HepG2 (cell line): ENCODE measurements around the gene CADM1. TPM values are rescaled to one million over a fixed set of nuclear protein-coding genes. Genes with fewer than 3 reads are reported as not detected.

Experiments
- ATAC-seq: fragments of 200-7000 bp; cut with Tn5 transposase; 3 replicates; pipeline ENCODE4 v1.9.1; 2020; ENCODE audit warnings: mild to moderate bottlenecking, moderate library complexity
- BruUV-seq: library from RNA; stranded (reverse); fragments of 400-500 nt; replicated peaks from 2 replicates; lab custom pipeline; 2021; lab: Mats Ljungman, UMichigan
- CTCF ChIA-PET: fragments of 300-600 bp; formaldehyde crosslinking; extraction: SDS; loops from one replicate; lab custom pipeline; 2021; ENCODE audit warnings: low total read pairs, inconsistent platforms, low intra/inter-chr PET ratio; lab: Yijun Ruan, JAX
- POLR2A ChIA-PET: fragments of 350-600 bp; sonication (Branson Sonifier 250); formaldehyde crosslinking; loops from one replicate; lab custom pipeline; 2020; ENCODE audit warnings: antibody characterized with exemption, inconsistent platforms; lab: Yijun Ruan, JAX
- DNase-seq: peaks from one replicate; pipeline ENCODE4 v3.0.0-alpha.2; 2015; ENCODE audit warnings: low spot score
- FAIRE-seq: peaks from 3 replicates; lab custom pipeline; 2011; peaks lifted over from hg19 to GRCh38; lab: Jason Lieb, UNC
- H2AFZ ChIP-seq: one replicate; pipeline ENCODE4 v1.6.1; 2011; ENCODE audit warnings: low read length, inconsistent platforms
- H3K27ac ChIP-seq: fragments of 300-600 bp; 3 replicates; pipeline ENCODE4 v1.8.0; 2011; ENCODE audit warnings: mixed run types, mild to moderate bottlenecking, mixed read lengths, low read length, inconsistent platforms; ENCODE audit not compliant: insufficient read depth; ENCODE audit errors: extremely low read length
- H3K27me3 ChIP-seq, 2 experiments: fragments of 200-600 bp in 1 of 2; 2 replicates in 1 of 2; 3 replicates in 1 of 2; pipeline versions ENCODE4 v1.6.0 to v1.8.0; 2011; ENCODE audit warnings: low read length in 2 of 2, mild to moderate bottlenecking in 2 of 2, moderate library complexity in 2 of 2, inconsistent platforms in 1 of 2; ENCODE audit not compliant: insufficient read depth in 2 of 2, control insufficient read depth in 1 of 2
- H3K36me3 ChIP-seq, 2 experiments: fragments of 200-600 bp in 1 of 2; replicated peaks in 1 of 2; 2 replicates in 1 of 2; 3 replicates in 1 of 2; pipeline versions ENCODE4 v1.5.1 to v1.8.0; 2011; ENCODE audit warnings: low read length in 2 of 2, inconsistent platforms in 1 of 2; ENCODE audit not compliant: insufficient read depth in 2 of 2, control insufficient read depth in 1 of 2
- H3K4me1 ChIP-seq: 2 replicates; pipeline ENCODE4 v1.5.1; 2012; ENCODE audit warnings: low read length, inconsistent platforms; ENCODE audit not compliant: insufficient read depth
- H3K4me2 ChIP-seq: 2 replicates; pipeline ENCODE4 v1.6.0; 2011; ENCODE audit warnings: low read depth, low read length, inconsistent platforms
- H3K4me3 ChIP-seq, 3 experiments: fragments of 200-600 bp in 1 of 3; sonication (generic), shearing (Covaris generic) in 1 of 3; replicated peaks in 1 of 3; 2 replicates each; pipeline ENCODE4 v1.5.1; 2011 to 2016; ENCODE audit warnings: low read length in 3 of 3, inconsistent platforms in 2 of 3, low read depth in 2 of 3, mild to moderate bottlenecking in 2 of 3, control low read depth in 1 of 3, mixed read lengths in 1 of 3; ENCODE audit not compliant: insufficient read depth in 1 of 3
- H3K79me2 ChIP-seq: one replicate; pipeline ENCODE4 v1.6.1; 2011; ENCODE audit warnings: low read length, inconsistent platforms; ENCODE audit not compliant: insufficient read depth
- H3K9ac ChIP-seq: 2 replicates; pipeline ENCODE4 v1.6.0; 2011; ENCODE audit warnings: mild to moderate bottlenecking, low read depth, low read length, inconsistent platforms; ENCODE audit not compliant: insufficient read depth
- H3K9me3 ChIP-seq: 2 replicates; pipeline ENCODE4 v1.5.1; 2012; ENCODE audit warnings: mild to moderate bottlenecking, low read length
- H4K20me1 ChIP-seq: 2 replicates; pipeline ENCODE4 v1.6.0; 2011; ENCODE audit warnings: inconsistent platforms, mild to moderate bottlenecking, low read length, moderate library complexity; ENCODE audit not compliant: insufficient read depth
- BHLHE40 ChIP-seq: IDR thresholded peaks from 2 replicates; pipeline ENCODE4 v1.6.1; 2011; ENCODE audit warnings: low read length, improper control_type of control experiment
- DMAP1 ChIP-seq: IDR thresholded peaks from 2 replicates; pipeline ENCODE4 v1.6.1; 2016
- FOXK2 ChIP-seq: fragments of 450-650 bp; IDR thresholded peaks from 2 replicates; pipeline ENCODE4 v1.6.1; 2016
- GMEB2 ChIP-seq: IDR thresholded peaks from 2 replicates; pipeline ENCODE4 v1.6.1; 2016; ENCODE audit warnings: missing biosample characterization, missing genetic modification reagents, low read depth
- HIVEP1 ChIP-seq: sonication (generic); formaldehyde crosslinking; IDR thresholded peaks from 2 replicates; pipeline ENCODE4 v1.4.0; 2020; ENCODE audit warnings: mild to moderate bottlenecking, missing genetic modification reagents
- HNRNPLL ChIP-seq: fragments of 200-400 bp; formaldehyde crosslinking; IDR thresholded peaks from 2 replicates; pipeline ENCODE4 v1.6.1; 2017; ENCODE audit warnings: mild to moderate bottlenecking, low read depth, low read length; ENCODE audit not compliant: poor library complexity, severe bottlenecking
- MXD4 ChIP-seq: IDR thresholded peaks from 2 replicates; pipeline ENCODE4 v1.6.1; 2016; ENCODE audit warnings: mild to moderate bottlenecking, missing biosample characterization, missing genetic modification reagents
- MYNN ChIP-seq: sonication (generic); formaldehyde crosslinking; IDR thresholded peaks from 2 replicates; pipeline ENCODE4 v1.4.0; 2020; ENCODE audit warnings: mild to moderate bottlenecking, low read depth, missing genetic modification reagents
- MZF1 ChIP-seq: sonication (generic); formaldehyde crosslinking; IDR thresholded peaks from 2 replicates; pipeline ENCODE4 v1.8.1; 2023; ENCODE audit warnings: mild to moderate bottlenecking, missing genetic modification reagents, borderline replicate concordance
- NBN ChIP-seq: fragments of 450-650 bp; conservative IDR thresholded peaks from 2 replicates; pipeline ENCODE4 v1.6.1; 2017
- PAXIP1 ChIP-seq: sonication (generic); formaldehyde crosslinking; conservative IDR thresholded peaks from 2 replicates; pipeline ENCODE4 v1.4.0; 2020; ENCODE audit warnings: mild to moderate bottlenecking, missing genetic modification reagents, moderate library complexity
- RELA ChIP-seq: sonication (generic); formaldehyde crosslinking; IDR thresholded peaks from 2 replicates; pipeline ENCODE4 v1.4.0; 2020; ENCODE audit warnings: missing genetic modification reagents
- RORA ChIP-seq: sonication (generic); formaldehyde crosslinking; IDR thresholded peaks from 2 replicates; pipeline ENCODE4 v1.5.0; 2020; ENCODE audit warnings: mild to moderate bottlenecking, missing genetic modification reagents, moderate library complexity
- SNRNP70 ChIP-seq: fragments of 200-400 bp; formaldehyde crosslinking; IDR thresholded peaks from 2 replicates; pipeline ENCODE4 v1.6.1; 2017; ENCODE audit warnings: mild to moderate bottlenecking, low read depth, low read length, moderate library complexity
- SRY ChIP-seq: sonication (generic); formaldehyde crosslinking; IDR thresholded peaks from 2 replicates; pipeline ENCODE4 v1.8.0; 2022; ENCODE audit warnings: mild to moderate bottlenecking, missing genetic modification reagents
- THRA ChIP-seq: sonication (generic); formaldehyde crosslinking; IDR thresholded peaks from 2 replicates; pipeline ENCODE4 v1.4.0; 2020; ENCODE audit warnings: missing genetic modification reagents, borderline replicate concordance
- ZBTB3 ChIP-seq: sonication (generic); formaldehyde crosslinking; IDR thresholded peaks from 2 replicates; pipeline ENCODE4 v1.4.0; 2020; ENCODE audit warnings: low read depth, mild to moderate bottlenecking, moderate library complexity, missing genetic modification reagents, borderline replicate concordance
- ZNF367 ChIP-seq: sonication (generic); formaldehyde crosslinking; IDR thresholded peaks from 2 replicates; pipeline ENCODE4 v1.4.0; 2020; ENCODE audit warnings: missing genetic modification reagents, borderline replicate concordance
- ZNF567 ChIP-seq: sonication (generic); formaldehyde crosslinking; IDR thresholded peaks from 2 replicates; pipeline ENCODE4 v1.8.1; 2023; ENCODE audit warnings: mild to moderate bottlenecking, missing genetic modification reagents, borderline replicate concordance
- ZNF569 ChIP-seq: sonication (generic); formaldehyde crosslinking; IDR thresholded peaks from 2 replicates; pipeline ENCODE4 v1.5.0; 2020; ENCODE audit warnings: mild to moderate bottlenecking, missing genetic modification reagents, moderate library complexity, borderline replicate concordance
- WGBS: methylation state at CpG from one replicate; pipeline ENCODE4 v1.1.6; 2017; ENCODE audit warnings: low lambda C conversion rate; 5-methylcytosine and 5-hydroxymethylcytosine counted together
- in situ Hi-C: cut with HindIII; loops from 2 replicates; pipeline ENCODE4 v1.10.0; 2017; ENCODE audit warnings: low pct_unique_long_range_greater_than_20kb; ENCODE audit not compliant: extremely low pct_ligation_motif_present
- intact Hi-C: fragments of 100-400 bp; cut with micrococcal nuclease; formaldehyde crosslinking; loops from one replicate; pipeline ENCODE4 v1.10.0; 2022; ENCODE audit not compliant: unreplicated experiment
- polyA plus RNA-seq, 8 experiments: library from polyadenylated mRNA; depleted of rRNA in 3 of 8; stranded (reverse) in 7 of 8; unstranded in 1 of 8; fragments of >200 nt; fragmentation: Illumina TruSeq in 4 of 8; extraction: Trizol in 4 of 8; gene quantifications; 2 replicates each; pipeline versions ENCODE4 v1.2.1 to v1.2.3, GENCODE V29; 2011 to 2016; ENCODE audit warnings: low read depth in 4 of 8, missing spikeins in 1 of 8, mixed read lengths in 1 of 8; ENCODE audit not compliant: insufficient read depth in 1 of 8
- total RNA-seq, 5 experiments: library from RNA; depleted of rRNA; stranded (reverse); fragments of >200 nt; fragmentation: Illumina TruSeq; extraction: Trizol; gene quantifications; 2 replicates each; pipeline ENCODE4 v1.2.3, GENCODE V29; 2016; ENCODE audit warnings: low read depth in 1 of 5

CADM1 gene
- total and polyA plus RNA-seq, 2 of the 13 experiments (the other 11 are each of a cell fraction or from before 2014, with no cell fraction given), result 71.3 to 122 TPM

DNA sequence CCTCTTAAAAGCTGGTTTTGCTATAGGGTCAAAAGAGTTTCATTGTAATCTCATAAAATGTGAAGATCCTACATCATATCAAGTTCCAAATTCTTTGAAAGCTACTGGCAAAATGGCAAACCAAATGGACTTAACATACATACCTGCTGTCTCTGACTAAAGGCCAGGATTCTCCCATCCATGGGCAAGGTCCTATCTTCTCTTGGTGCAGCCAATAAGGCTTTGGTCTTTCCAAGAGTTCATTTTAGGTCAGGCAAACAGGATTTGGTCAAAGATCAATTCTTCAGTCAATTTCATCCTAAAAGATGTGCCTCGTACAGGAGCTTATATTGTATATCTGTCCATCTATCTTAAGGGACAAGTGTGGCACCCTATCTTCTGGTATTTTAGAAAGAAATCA, 49.7 kb downstream of the CADM1 start:
- H3K36me3 ChIP-seq, result peaks cover 0 to 1% of the 10 kb centered on the region in 2 experiments; a peak in 2 of 5 replicates
- peaks cover 33% of the 10 kb centered on the region for H3K4me1 ChIP-seq
- no peak for DNase-seq
- WGBS, result 20% methylated on average over 1 of the region's 1 CpG
- no peak overlapping the region for H3K4me2 ChIP-seq
- peak; percentile 47 for FAIRE-seq
- POLR2A ChIA-PET, result no interaction called here
- H3K9me3 ChIP-seq, result no peaks in the 10 kb centered on the region
- no peak overlapping the region for H3K27ac ChIP-seq
- H3K27me3 ChIP-seq, result no peaks in the 10 kb centered on the region
- H3K9ac ChIP-seq, result no peak overlapping the region
- H3K4me3 ChIP-seq, result no peak overlapping the region
- peak; percentile 58 for ATAC-seq
- BruUV-seq, result no TSS peak
- CTCF ChIA-PET, result no interaction called here
- no peak overlapping the region for H2AFZ ChIP-seq
- no peaks in the 10 kb centered on the region; the same call in 1 of the 2 replicates for H4K20me1 ChIP-seq
- in situ Hi-C loops, result no loop called here
- peaks cover 38% of the 10 kb centered on the region for H3K79me2 ChIP-seq
- intact Hi-C loops, result no loop called here
- TF ChIP-seq ZNF567 (CRISPR knock-in tag) (no peak), BHLHE40 (no peak), HIVEP1 (no peak), SRY (CRISPR knock-in tag) (no peak), GMEB2 (CRISPR knock-in tag) (no peak), MXD4 (CRISPR knock-in tag) (no peak), FOXK2 (no peak), RORA (CRISPR knock-in tag) (no peak), RELA (CRISPR knock-in tag) (no peak), ZNF569 (no peak), PAXIP1 (CRISPR knock-in tag) (0 out of 2 replicates have a peak, but pooled peaks have one; percentile 24), ZNF367 (CRISPR knock-in tag) (no peak), MYNN (CRISPR knock-in tag) (no peak), DMAP1 (CRISPR knock-in tag) (no peak), SNRNP70 (no peak), HNRNPLL (no peak), NBN (no peak), MZF1 (CRISPR knock-in tag) (no peak), THRA (CRISPR knock-in tag) (peak; percentile 95; the same call in 1 of the 2 replicates), ZBTB3 (CRISPR knock-in tag) (no peak)
